ENCODE measurements around the gene BLMH.
A peak's percentile ranks its signal among the peaks of the same experiment; 100 is the strongest.
"Not testable (repeated sequence)": the region's sequence is repeated elsewhere in the genome, so short reads cannot be mapped to it uniquely, and the experiment has no call there.

Gene BLMH

DNA sequence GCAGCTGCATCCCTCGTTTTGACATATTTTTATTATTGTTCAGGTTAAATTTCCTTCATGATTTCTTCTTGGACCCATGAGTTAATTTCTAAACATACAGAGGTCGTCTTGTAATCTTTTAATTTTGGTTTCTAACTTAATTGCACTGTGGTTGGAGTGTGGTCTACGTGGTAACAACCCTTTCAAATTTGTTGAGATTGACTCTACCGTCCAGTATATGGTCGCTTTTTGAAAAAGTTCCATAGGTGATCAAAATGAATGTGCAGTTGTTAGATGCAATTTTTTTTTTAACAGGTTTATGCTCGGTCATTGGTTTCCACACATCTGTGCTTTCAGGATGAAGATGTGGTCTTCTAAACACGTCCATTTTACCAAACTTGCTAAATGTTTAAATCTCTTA is 45.3 kb downstream of the BLMH start:
- no peak for DNase-seq

DNA sequence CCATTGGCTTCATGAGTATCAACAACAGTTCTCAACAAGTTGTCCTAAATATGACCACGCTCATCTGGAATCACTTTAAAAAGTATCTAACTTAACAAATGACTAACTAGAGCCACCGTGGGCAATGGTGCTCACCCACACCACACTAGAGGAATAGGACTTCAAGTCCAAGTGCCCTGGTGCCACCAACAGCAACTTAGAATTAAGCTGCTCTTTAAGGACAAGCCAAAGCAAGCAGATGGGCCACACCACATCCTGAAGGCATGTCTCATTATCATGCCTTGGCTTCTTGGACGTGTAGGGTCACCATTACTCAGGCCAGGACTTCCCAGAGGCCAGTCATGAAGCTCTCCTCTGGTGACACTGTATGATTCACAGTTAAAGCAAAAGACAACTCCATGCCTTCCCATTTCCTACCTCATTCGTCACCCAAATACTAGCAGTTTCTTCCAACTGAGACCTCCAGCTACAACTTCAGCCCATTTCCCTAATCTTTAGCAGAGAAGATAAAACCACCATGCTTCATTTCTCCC is 46.8 kb downstream of the BLMH start:
- DNase-seq, result no peak

DNA sequence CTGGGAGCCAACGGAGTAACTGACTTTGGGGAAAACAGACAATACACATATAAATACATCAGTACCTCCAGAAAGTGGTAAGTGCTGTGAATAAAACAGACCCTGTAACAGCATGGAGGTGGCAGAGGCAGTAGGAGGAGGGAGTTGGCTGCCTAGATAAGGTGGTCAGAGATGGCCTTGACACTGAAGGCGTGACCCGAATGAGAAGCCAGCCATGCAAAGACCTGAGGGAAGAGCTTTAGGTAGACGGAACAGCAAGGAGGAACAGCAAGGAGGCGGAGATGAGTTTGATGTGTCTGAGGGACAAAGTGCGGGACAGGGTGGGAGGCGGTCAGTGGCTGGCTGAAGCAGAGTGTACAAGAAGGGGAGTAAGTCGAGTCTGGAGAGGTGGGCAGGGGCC is 48.2 kb downstream of the BLMH start:
- DNase-seq, result no peak

DNA sequence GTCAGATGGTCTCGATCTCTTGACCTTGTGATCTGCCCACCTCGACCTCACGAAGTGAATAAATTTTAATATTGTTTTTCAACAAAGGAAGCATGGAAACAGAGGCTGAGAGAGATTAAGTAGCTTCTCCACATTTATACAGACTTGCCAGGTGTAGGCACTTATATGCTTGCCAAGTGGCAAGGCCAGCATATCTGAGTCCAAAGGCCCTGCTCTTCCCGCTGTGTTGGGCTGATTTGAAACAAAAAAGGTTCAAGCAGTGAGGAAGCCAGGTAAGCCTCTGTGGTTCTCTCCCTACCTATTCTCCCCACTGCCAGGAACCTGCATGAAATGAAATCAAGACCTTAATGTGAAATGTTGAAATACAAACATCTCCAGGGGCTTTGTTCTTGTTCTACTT is 48.7 kb downstream of the BLMH start:
- no peak for DNase-seq

DNA sequence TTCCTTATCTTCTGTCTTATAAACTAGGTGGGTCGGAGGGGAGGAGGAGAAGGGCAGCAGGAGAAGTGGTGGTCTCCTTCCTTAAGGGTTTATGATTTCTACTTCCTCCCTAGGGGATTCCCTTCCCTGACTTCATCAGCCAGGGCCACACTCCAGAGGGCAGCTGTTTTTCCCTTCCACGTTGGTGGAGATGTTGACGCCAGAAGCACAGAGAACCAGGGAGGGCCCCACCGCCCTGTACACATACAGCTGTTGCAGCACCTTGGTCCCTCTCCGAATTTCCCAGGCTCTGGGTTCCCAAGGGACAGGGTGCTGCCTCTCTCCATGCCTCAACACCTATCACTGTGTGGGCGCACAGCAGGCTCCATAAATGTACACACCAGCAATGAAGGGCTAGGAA is 50.7 kb downstream of the BLMH start:
- DNase-seq, result no peak

DNA sequence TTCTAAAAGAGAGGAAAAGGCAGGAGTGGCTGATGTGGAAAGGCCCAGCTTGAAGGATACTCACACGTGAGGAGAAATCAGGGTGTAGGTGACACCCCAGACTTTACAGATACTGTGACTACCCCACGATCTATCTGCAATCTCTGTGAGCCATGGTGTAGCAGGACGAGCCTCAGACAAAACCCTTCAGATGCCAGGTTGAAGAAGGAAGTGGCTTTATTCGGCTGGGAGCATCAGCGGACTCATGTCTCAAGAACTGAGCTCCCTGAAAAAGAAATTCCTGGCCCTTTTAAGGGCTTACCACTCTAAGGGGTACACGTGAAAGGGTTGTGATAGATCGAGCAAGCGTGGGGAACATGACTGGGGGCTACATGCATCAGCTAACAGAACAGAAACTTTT is 51.6 kb downstream of the BLMH start:
- DNase-seq, result no peak

DNA sequence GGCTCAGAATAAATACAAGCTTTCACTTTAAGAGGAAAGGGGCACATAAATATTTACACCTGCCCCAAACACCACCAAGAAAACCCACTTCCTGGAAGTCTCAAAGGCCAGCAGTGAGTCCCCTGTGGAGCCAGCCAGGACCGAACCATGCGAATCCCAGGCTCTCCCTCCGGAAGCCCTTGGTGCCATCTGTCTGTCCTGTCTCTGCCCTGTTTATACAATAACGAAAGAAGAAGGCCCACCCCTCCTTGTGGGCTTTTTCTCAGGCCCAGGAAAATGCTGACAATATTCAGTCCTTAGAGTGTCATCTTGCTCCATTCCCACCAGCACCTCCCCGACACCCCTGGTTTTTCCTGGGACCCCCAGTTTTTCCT is 52.7 kb downstream of the BLMH start:
- DNase-seq, result no peak

DNA sequence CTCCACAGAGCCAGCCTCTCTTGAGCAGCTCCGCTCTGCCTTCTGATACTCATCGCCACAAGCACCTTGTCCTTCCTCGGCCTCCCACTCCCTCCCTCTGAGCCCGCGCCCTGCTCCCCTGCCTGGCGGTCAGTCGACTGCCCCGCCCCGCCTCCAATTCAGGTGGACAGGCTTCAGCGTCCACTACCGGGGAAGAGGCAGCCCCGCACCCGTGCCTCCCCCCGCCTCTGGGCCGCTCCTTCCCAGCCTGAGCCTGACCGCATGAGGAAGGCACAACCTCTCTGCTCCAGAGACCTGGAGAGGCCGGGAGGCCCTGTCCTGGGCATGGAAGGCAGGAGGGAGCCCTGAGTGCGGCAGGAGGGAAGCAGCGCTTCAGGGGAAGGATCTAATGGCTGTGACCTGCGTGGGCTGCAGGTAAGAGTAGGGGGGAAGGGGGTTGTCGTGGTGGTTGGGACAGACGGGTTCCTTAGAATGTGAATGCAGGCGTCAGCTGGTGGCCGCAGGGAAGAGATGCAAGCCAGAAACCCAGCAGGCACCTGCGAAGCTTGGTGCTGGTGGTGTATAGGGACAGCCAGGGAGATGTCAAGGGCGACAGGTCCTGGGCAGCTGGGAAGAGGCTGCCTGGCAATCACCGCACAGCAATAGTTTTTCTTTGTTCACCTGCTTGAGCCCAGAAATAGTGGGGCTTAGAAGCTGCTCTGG is 53.2 kb downstream of the BLMH start:
- no peak for DNase-seq

DNA sequence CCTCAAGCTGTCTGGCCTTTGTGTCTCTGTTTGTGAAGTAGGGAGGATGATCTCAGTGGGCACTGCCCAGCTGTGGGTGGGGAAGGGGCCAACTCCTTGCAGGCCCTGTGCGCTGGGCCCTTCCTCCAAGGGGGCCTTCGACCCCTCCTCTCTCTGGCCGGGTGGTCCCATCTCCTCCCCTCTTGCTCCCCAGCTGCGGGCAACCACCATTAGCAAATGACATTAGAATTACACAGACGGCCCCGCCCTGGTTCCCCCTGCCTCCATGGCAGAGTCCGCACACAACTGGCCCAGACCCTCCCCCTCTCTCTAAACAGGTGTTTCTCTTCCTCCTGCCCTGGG is 53.8 kb downstream of the BLMH start:
- DNase-seq, result no peak

DNA sequence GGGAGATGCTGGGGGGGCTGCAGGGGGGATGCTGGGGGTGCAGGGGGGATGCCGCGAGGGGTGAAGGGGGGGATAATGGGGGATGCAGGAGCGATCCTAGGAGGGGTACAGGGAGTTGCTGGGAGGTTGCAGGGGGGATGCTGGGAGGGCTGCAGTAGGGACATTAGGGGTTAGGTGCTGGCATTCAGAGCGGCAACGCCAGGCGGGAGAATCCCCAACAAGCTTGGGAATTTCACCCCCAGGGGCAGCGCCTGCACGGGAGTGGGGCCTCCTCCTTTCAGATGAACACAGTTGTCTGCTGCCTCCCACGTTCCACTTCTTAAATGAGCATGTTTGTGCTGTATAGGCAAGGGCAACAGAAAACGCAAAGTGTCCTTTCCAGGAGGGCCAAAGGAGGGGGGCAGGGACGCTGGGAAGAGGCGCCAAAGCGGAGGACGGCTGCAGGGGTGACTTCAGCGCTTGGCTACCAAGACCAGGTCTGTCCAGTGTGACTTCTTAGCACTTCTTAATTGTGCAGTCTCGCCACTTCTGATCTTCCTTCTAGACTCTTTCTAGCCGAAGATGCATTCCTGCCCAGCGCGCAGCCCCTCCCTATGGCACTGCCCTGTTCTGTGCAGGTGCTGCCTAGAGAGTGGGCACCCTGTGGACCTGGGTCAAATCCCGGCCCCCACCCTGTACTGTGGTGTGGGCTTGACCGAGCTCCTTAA is 54.3 kb downstream of the BLMH start:
- DNase-seq, result no peak

DNA sequence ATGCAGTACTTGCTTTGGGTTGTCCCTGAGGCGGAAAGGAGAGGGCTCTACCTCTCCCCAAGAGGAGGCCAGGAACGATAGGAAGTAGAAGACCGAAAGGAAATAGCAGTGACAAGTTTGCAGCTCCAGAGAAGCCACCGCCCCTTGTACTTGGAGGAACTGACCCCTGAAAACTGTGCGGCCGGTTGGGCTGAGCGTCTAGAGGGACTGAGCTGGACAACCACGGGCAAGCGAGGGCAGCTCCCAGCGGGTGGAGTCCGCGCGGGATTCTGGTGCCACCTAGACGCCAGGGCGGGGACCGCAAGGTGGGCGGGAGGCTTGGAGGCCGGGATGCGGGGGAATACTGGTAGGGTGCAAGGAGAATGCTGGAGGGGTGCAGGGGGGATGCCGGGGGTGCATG is 55.0 kb downstream of the BLMH start:
- DNase-seq, result peak in 1 of 2 donors; percentile 0

DNA sequence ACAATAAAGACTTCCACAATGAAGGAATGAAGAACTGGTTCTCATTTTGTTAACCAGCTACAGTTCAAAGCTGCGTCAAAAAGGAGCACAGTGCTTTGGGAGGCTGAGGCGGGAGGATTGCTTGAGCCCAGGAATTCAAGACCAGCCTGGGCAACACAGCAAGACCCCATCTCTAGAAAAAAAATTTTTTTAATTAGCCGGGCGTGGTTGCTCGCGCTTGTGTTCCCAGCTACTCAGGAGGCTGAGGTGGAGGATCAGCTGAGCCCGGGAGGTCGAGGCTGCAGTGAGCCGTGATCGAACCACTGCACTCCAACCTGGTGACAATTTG is 55.5 kb downstream of the BLMH start:
- DNase-seq, result no peak

DNA sequence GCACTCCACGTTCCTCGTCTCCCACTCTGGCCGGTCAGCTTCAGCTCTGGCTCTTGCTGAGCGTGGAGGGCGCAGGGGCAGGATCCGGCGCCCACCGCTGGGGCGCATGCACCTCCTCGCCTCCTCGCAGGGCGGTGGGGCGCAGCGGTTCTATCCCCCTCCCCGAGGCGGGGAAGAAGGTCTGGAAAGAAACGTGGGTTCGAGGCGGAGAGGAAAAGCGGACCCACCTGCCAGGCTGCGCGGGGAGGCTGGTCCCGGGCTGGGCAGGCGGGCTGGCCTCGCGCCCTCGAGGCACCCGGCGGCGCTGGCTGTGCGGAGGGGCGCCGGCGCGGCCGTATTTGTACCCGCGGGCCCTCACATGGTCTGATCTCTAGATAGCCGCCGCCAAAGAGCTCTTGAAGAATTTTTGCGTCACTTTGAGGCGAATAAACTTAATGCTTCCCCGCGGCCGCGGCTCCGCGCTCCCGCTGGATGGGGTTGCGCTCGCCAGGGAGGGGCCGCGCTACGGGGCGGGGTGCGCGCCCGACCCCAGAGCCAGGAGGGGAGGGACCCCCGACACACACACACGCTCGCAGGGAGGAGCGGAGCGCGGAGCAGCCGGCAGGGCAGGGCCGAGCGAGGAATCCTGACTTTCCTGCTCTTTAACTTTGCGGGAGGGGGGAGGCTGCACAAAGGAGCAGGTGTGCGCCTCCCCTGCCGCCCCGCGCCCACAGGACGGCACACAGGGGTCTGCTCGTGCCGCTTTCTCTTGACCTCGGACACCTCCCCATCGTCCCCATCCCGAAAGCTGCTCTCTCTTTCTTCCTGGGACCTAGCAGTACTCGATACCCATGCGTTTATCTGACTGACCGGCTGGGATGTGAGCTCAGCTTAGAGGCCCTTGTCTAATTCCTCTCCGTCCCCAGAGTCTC is 56.1 kb downstream of the BLMH start, which contains the start of gene SLC6A4:
TSS of gene SLC6A4 (minus strand) at position 312 of the 911 bp plus-strand sequence. CDS start 13,739 bp downstream, outside the sequence.
- no peak for DNase-seq

DNA sequence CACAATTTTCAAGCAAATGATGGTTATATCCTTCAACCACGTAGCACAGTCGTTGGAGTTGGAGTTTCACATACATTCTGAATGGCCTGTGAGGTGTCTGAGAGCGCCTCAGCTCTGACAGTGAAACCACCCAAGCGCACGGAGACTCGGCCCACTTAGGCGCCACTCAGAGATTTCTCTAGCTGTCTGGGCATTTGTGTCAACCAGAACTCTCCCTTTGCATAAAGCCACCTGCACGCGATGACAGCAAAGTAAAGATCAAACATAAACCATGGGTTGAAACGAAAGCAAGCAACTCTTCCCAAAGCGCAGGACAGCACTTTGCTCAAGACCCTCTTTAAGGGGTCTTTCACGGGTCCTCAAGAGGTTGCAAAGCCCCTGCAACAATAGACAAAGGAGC is 56.8 kb downstream of the BLMH start:
- no peak for DNase-seq

DNA sequence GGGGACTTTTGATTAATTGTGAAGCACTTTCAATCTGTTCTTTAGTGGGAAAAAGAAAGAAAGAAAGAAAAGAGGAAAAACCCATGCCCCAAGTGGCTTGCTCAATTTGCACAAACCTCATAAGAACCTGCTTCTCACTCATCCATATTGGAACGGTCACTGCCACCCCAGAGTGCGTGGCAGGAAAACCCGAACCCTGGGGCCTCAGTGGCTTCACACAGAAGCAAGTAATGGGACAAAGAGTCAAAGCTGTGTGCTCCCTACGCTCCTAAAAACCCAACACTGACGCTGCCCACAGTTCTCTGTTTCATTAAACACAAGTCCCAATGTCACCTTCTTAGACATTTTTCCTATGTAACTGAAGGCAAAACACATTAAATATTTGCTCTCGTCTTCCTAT is 57.4 kb downstream of the BLMH start:
- no peak for DNase-seq

DNA sequence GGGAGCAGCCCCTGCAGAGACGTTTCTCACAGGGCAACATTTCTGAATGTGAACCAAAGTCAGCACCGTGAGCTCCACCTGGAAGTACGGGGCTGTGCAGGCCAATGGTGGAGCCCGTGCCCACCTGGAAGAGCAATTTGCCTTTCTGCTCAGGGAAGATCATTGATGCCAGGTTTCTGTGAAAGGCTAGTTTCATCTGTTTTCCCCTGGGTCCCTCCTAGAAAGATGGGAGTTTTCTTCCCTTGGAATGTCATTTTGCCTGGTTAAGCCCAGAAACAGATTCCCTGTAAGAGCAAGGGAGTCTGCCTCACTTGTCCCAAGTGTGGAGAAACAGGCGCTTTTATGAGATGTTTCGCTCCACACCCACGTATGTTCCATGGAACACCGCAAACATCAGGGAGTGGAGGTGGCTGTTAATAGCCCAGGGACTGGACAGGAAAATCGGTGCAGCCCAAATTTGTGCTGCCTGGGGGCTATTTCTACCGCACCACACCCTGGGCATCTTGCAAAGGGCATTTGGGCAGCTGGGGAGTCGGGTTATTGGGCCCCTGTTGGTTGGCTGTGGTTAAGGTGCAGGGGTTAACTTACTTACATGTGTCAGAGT is 58.8 kb downstream of the BLMH start:
- no peak for DNase-seq

DNA sequence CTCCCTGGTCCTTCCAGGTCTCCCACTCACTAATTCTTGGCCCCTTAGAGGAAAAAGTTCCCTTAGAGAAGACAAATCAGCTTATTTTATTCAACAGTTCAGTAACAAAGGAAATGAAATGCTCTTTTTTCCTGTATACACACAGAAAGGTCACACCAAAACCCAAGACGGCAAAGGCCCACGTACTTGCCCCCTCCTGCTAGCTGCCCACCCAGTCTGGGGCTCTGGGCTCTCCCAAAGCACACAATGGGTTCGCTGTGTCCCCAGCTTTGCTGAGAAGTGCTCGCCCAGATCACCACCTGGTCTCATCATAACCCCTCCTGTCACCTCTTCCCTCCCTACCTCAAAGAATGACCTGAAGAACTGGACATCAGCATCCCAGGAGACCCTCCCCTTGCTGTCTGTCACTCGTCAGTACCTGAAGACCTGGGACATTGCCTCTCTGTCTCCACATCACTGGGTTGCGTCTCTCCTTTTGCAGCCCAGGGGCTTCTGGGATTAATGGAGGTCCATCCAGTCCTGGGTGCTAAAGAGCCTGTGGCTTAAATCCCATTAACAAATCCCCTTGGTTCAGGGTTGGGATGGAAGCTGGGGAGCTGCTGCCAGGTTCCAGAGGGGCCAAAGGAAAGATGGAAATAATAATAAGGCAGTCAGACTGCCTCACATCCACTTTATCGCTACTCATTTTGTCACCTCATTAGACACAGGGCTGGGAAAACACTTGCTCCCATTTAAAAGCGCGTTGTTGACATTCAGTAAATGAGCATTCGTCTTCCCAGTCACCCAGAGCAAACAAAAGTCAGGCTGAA is 59.5 kb downstream of the BLMH start:
- no peak for DNase-seq

DNA sequence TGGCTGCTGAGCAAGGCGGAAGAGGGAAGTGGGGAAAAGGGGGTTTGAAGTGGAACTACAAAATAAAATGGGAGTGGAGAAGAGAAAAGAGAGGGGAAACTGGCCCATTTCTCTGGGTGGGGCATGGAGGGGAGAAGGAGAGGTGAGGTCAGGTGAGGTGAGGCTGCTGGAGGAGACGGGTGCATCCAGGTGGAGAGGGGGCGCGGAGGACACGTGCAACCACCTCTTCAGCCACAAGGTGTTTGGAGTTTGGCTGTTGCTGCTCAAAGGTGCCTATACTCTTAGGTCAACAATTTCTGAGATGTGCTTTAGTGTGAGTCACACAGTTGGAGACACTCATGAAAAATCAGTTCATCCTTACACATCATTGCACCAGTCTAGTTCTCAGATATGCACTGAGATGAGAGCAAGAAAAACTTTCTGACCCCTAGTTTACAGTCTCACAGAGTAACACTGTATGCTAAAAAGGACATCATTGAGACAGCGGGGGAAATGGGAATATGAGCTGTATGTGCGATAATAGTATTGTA is 61.1 kb downstream of the BLMH start:
- DNase-seq, result no peak

DNA sequence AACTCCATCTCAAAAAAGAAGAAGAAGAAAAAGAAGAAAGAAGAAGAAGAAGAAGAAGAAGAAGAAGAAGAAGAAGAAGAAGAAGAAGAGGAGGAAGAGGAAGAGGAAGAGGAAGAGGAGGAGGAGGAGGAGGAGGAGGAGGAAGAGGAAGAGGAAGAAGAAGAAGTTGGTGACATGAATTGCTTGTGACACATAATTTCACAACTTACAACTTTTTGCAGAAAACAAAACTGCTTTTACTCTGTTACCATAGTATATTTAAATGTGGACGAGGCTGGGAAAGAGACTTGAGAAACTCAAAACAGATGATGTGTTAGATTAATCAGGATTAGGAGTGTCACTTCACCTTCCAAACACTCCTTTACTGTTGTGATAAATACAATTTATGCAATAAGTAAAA is 61.7 kb downstream of the BLMH start:
- not testable (repeated sequence) for DNase-seq

DNA sequence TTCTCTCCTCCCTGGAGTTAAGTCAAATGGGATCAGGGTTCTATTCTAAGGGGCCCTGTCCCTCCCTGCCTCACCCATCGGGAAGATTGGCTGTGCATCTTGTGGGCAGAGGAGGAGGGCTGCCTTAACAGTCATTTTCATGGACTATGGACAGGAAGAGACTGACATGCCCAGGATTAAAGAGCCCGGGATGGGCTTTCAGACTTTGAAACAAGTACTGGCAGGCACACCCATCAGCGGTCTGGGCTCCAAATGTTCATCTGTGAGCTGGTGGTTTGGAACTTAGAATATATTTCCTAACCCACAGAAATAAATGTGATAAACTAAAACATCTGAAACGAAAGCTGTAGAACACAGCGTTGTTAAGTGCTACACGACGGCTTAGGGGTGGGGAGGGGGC is 62.7 kb downstream of the BLMH start:
- no peak for DNase-seq

DNA sequence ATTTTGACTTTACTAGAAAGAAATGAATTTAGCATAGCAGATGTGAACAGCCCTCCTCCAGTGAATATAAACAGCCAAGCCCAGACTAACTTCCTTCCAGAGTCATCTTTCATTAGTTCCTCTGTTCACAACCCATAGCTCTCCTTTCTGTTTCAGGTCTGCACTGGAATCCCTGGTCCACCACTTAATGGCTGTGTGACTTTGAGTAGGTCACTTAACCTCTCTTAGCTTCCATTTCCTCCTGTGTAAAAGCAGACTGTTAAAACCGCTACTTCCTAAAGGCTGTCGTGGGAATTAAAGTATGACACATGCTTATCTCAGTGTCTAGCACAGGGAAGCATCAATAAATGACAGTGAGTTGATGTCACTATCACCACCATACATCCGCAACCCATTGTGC is 63.7 kb downstream of the BLMH start:
- DNase-seq, result no peak

DNA sequence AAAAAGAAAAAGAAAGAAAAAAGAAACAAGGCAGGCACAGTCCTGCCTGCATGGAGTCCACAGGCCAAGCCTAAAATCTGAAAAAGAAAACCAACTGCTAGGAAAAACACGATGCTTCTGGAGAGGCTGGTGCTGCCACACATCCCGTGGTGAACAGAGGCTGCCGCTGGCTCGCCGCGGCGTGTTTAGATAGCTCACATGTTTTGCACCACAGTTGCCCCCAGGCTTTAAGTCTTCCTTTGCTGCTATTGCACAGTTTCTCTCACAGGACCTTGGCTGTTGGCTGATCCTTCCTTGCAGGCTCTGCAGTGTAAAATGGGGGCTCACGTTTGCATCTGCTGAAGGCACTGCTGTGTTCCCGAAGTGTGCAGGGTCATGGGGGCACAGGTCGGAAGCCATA is 64.9 kb downstream of the BLMH start:
- no peak for DNase-seq

All from hippocampal formation (tissue), 2 donors.